NCI-H748 (cell line): ENCODE data around the gene IRX2.

ENCODE experiments used
- DNase-seq: peaks from one replicate; lab custom pipeline; 2025; ENCODE audit not compliant: unreplicated experiment; lab: John Stamatoyannopoulos, UW

IRX2 gene

DNA sequence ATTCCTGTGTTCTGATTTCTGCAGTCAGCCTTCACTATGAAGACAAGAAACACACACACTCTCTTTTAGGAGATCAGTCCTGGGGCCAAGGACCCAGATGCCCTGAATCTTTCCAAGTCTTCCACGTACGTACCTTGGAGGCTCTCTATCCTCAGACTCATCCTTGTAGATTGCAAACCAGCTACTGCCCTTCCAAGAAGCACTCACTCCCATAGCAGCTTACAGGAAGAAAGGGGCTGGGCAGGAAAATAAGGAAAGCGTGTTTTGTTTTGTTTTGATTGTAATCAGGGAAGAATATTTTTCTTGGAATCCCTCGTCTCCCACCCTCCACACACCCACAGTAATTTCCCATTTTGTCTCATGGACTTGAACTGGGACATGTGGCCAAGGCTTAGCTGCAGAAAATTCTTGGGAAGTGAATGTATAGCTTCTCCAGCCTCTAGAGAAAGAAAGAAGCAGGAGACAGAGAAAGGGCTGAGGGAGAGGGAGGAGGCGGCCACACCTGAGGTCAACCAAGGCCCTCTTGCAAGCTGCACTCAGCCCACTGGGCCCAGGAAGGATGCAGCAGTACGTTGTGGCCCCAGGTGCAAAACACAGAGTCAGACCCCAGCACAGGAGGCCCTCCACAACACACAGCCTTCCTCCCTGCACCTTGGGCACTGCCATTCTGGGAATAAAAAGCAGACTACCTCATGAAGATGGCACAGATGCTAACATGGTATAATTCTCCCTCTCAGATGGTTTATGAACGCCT lies 29.9 kb downstream of the IRX2 start:
- DNase-seq = no peak

DNA sequence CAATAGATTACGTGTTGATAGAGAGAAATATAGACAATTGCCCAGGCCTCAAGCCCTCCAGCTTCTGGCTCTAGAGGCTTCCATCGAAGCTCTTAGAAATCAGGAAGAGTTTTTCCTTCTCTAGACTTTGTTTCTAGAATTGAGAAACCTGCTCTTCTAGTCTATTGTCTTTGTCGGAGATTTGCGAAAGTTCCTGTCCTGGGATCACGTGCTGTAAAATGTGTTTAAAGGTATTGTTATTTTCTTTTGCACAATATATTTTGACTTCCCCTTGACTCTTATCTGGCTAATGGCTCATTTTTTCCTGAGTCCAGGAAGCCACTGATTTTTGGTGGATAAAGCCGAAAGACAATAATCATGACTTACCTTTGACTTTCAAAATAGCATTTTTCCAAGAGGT lies 32.1 kb downstream of the IRX2 start:
- no peak for DNase-seq

GRCh38 chr5:2718115-2718514 lies 33.4 kb downstream of the IRX2 start:
- no peak for DNase-seq

DNA sequence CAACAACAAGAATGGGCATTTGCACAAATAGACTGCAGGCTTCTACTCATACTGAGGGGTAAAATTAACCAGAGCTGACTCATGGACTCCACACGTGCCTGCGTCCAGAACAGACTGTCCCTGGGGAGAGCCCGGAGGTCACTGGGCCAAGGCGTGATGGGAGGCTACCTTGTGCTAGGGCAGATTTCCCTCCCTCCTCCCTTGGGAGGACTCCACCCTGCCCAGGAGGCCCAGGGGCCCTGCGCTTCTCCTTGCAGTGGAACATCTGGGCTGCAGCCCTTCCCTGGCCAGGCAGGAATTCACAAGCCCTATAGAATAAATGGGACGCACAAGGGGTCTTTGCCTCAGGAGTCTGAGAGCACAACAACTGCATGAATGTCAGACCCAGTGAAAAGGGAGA lies 35.6 kb downstream of the IRX2 start:
- DNase-seq = no peak

- no peak for DNase-seq
These were observed 36.7 kb downstream of the IRX2 start for GRCh38 chr5:2714805-2715204.

- DNase-seq = no peak
These were observed 37.5 kb downstream of the IRX2 start for GRCh38 chr5:2714026-2714425.

GRCh38 chr5:2711446-2712425 lies 39.7 kb downstream of the IRX2 start:
- no peak for DNase-seq

DNA sequence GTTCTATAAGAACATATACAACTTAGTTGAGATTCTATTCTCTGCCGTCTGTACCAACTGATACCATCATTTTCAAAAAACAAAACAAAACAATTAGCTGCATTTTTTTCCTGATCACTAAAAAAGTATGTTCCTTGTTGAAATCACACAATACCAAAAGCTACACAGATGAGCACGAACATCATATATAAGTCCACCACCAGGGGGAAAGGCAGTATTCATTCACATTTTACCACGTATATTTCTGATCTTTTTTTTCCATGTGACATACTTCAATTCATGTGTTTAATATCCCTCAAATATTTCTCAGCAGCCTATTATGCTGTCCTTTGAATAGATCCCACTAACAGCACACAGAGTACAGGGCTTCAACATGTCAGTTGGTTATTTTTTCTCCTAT lies 40.6 kb downstream of the IRX2 start:
- peak; percentile 39 for DNase-seq

GRCh38 chr5:2709976-2710689 lies 41.3 kb downstream of the IRX2 start:
- peak; percentile 35 for DNase-seq

- DNase-seq = no peak
These were observed 42.7 kb downstream of the IRX2 start for GRCh38 chr5:2708751-2709150.

DNA sequence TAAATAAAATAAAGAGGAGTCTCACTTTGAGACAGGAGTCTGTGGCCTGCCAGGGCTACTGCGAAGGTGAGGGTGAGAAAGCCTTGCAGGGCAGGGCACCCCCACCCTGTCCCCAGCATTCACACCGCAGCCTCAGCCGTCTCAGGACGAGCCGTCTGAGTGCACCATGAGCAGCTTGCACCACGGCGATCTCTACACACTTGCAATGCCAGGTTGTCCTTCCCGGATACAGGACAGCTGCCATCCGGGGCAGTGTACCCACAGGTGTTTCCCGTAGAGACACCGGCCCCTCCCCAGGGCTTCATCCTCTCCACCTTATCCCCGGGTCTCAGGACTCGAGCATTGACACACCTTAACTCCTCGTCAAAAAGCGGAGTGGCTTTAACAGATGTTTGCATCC lies 43.3 kb downstream of the IRX2 start:
- DNase-seq = no peak

DNA sequence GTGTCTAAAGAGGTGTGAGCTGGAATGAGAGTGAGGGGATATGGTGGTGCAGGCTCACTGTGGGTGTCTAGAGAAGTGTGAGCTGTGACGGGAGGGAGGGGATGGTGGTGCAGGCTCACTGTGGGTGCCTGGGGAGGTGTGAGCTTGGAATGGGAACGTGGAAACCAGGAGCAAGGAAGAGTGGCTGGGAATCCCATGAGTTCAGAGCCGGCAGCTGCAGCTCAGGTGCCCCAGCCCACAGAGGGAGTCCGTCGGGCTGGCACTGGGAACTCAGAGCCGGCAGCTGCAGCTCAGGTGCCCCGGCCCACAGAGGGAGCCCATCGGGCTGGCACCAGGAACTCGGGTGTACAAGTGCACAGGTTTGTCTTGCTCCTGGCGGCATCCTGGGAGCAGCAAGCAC lies 45.6 kb downstream of the IRX2 start:
- no peak for DNase-seq

DNA sequence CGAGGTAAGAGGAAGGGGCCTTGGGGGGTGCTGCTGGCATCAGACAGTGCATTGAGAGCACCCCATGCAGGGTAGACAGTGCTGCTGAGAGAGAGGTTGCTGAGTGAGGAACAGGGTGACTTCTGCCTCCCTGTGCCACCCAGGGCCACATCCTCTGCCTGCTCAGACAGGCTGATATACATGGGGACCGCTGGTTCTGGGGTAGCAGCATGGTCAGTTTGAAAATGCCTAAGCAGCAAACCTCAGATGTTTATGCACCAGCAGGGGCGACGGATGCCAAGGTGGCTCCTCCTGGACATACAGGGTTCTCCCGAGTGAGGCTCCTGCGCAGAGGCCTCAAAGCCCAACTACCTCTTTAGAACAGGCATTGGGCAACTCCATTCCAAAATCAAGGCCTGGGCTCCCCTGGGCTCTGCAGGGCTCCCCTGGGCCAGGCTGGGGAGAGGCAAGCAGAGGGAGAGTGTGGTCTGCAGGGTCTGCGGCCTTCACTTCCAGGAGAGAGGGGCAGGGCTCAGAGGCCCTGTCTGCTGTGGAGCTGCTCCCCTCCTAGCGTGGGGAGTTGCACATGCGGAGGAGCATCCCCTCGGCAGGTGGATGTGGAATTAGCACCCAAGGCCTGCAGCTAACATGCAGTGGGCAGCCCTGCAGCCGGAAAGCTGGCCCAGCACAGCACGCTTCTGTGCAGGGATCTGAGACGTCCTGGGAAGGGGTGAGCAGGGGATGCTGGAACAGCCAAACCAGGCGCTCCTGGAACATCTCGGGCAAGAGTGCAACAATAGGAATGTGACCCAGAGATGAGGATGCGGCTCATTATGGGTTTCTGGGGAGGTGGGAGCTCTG lies 46.5 kb downstream of the IRX2 start:
- no peak for DNase-seq

GRCh38 chr5:2704111-2704510 lies 47.4 kb downstream of the IRX2 start:
- DNase-seq = no peak

- DNase-seq = no peak
These were observed 47.9 kb downstream of the IRX2 start for GRCh38 chr5:2703615-2704014.

- DNase-seq = no peak
These were observed 48.4 kb downstream of the IRX2 start for GRCh38 chr5:2703041-2703440.

GRCh38 chr5:2702096-2702879 lies 49.2 kb downstream of the IRX2 start:
- DNase-seq = no peak

- DNase-seq = no peak
These were observed 49.9 kb downstream of the IRX2 start for GRCh38 chr5:2701592-2701991.

GRCh38 chr5:2700876-2701275 lies 50.6 kb downstream of the IRX2 start:
- DNase-seq = no peak

GRCh38 chr5:2699686-2700085 lies 51.8 kb downstream of the IRX2 start:
- DNase-seq = no peak
